Measurements from ENCODE around the gene TMED4.

TMED4 gene

GRCh38 chr7:44541028-44541869, 40.8 kb downstream of the TMED4 start, which contains the start of gene NPC1L1:
Gene NPC1L1, minus strand, starts transcription at chr7:44541330. Its CDS starts 71 bp downstream, at chr7:44541259.
- DNase-seq (ENCODE audit: extremely low read depth, low read depth): no peak
- no peak for TF ChIP-seq CTCF (IDR thresholded peaks at IDR 0.05; ENCODE audit: low read depth, low read length, missing control alignments)
- H3K4me3 ChIP-seq (replicated peaks; ENCODE audit: low read depth, low read length): no peak within 1 kb of the TSS

GRCh38 chr7:44540592-44541027, 41.4 kb downstream of the TMED4 start:
- H3K4me3 ChIP-seq (replicated peaks; ENCODE audit: low read depth, low read length): no peak overlapping the region
- DNase-seq (ENCODE audit: extremely low read depth, low read depth): no peak
- no peak for TF ChIP-seq CTCF (IDR thresholded peaks at IDR 0.05; ENCODE audit: low read depth, low read length, missing control alignments)

GRCh38 chr7:44539669-44540506, 42.1 kb downstream of the TMED4 start:
- no peak for DNase-seq (ENCODE audit: extremely low read depth, low read depth)
- no peak for TF ChIP-seq CTCF (IDR thresholded peaks at IDR 0.05; ENCODE audit: low read depth, low read length, missing control alignments)
- H3K4me3 ChIP-seq (replicated peaks; ENCODE audit: low read depth, low read length): no peak overlapping the region

GRCh38 chr7:44538798-44539668, 43.0 kb downstream of the TMED4 start:
- DNase-seq (ENCODE audit: extremely low read depth, low read depth): no peak
- no peak for TF ChIP-seq CTCF (IDR thresholded peaks at IDR 0.05; ENCODE audit: low read depth, low read length, missing control alignments)
- no peak overlapping the region for H3K4me3 ChIP-seq (replicated peaks; ENCODE audit: low read depth, low read length)

GRCh38 chr7:44538093-44538797, 43.8 kb downstream of the TMED4 start:
- DNase-seq (ENCODE audit: extremely low read depth, low read depth): no peak
- no peak overlapping the region for H3K4me3 ChIP-seq (replicated peaks; ENCODE audit: low read depth, low read length)
- TF ChIP-seq CTCF (IDR thresholded peaks at IDR 0.05; ENCODE audit: low read depth, low read length, missing control alignments): no peak

GRCh38 chr7:44537442-44537841, 44.6 kb downstream of the TMED4 start:
- H3K4me3 ChIP-seq (replicated peaks; ENCODE audit: low read depth, low read length): no peak overlapping the region
- no peak for TF ChIP-seq CTCF (IDR thresholded peaks at IDR 0.05; ENCODE audit: low read depth, low read length, missing control alignments)
- no peak for DNase-seq (ENCODE audit: extremely low read depth, low read depth)

Data from HFF-Myc (cell line).